HepG2 (cell line): ENCODE measurements around the gene ZNF770.

Experiments used
- CCDC6 ChIP-seq: sonication (generic); formaldehyde crosslinking; IDR thresholded peaks from 2 replicates; pipeline ENCODE4 v1.8.1; 2022; ENCODE audit warnings: mild to moderate bottlenecking, missing genetic modification reagents, moderate library complexity
- PCBP2 ChIP-seq: fragments of 200-400 bp; formaldehyde crosslinking; optimal IDR thresholded peaks from 2 replicates; pipeline ENCODE3; 2018; ENCODE audit warnings: low read length, low read depth; ENCODE audit not compliant: poor library complexity, severe bottlenecking
- U2AF2 ChIP-seq: fragments of 200-400 bp; formaldehyde crosslinking; IDR thresholded peaks from 2 replicates; pipeline ENCODE4 v1.6.1; 2017; ENCODE audit warnings: low read depth, mild to moderate bottlenecking, low read length
- ZBTB8A ChIP-seq: sonication (generic); formaldehyde crosslinking; IDR thresholded peaks from 2 replicates; pipeline ENCODE4 v1.4.0; 2020; ENCODE audit warnings: mild to moderate bottlenecking, low read depth, missing genetic modification reagents, borderline replicate concordance
- TF ChIP-seq, protein P1 (sequence below), 2 experiments: fragments of 450-650 bp in 1 of 2; sonication (generic) in 1 of 2; formaldehyde crosslinking; IDR thresholded peaks; 2 replicates each; pipeline versions ENCODE4 v1.5.0 to v1.8.0; 2020 to 2022; ENCODE audit warnings: mild to moderate bottlenecking in 1 of 2, missing genetic modification reagents in 1 of 2

DNA sequence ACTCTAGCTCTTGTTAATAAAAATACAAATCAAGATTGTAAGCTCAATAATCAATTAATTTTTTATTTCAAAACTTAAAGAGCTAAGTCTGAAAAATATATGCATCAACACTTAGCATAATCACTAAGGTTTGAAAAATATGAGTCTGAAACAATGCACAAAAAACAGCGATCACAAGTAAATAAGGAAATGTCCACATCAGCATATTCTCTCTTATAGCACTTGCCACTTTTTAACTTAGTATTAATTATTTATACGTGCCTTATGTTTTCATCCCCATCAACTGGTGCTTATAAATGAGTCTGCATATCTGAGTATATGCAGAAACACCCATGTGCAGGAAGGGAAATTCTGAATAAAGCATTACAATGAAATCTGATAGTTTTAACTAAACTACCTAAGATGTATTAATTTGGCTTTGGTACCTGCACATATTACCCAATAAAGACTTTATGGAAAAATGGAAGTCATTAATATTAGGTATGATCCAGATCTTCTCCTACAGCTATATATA lies 46.8 kb downstream of the ZNF770 start:
- TF ChIP-seq U2AF2 (no peak), PCBP2 (no peak), CCDC6 (CRISPR knock-in tag) (no peak), ZBTB8A (CRISPR knock-in tag) (no peak)
- TF ChIP-seq, protein P1, sequence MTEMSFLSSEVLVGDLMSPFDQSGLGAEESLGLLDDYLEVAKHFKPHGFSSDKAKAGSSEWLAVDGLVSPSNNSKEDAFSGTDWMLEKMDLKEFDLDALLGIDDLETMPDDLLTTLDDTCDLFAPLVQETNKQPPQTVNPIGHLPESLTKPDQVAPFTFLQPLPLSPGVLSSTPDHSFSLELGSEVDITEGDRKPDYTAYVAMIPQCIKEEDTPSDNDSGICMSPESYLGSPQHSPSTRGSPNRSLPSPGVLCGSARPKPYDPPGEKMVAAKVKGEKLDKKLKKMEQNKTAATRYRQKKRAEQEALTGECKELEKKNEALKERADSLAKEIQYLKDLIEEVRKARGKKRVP (CRISPR knock-in tag; IDR thresholded peaks at IDR 0.05), result no peak
